Measurements from ENCODE around the gene RABEP2. TPM values are rescaled to one million over a fixed set of nuclear protein-coding genes. Genes with fewer than 3 reads are reported as not detected.

Gene RABEP2
- total RNA-seq, 1 experiment from 2014 or later: 17.5 TPM

DNA sequence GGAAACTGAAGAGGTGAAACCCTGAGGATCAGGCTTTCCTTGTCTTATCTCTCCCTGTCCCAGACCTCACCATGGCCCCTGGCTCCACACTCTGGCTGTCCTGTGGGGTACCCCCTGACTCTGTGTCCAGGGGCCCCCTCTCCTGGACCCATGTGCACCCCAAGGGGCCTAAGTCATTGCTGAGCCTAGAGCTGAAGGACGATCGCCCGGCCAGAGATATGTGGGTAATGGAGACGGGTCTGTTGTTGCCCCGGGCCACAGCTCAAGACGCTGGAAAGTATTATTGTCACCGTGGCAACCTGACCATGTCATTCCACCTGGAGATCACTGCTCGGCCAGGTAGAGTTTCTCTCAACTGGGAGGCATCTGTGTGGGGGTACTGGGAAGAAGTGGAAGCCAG is 8.1 kb upstream of the RABEP2 start:
- Histone ChIP-seq H3K4ac (ENCODE audit: low read depth, low read length) (no peak overlapping the region), H4K20me1 (ENCODE audit: control insufficient read depth, insufficient read depth, insufficient read length) (no peaks in the 10 kb centered on the region), H2BK12ac (ENCODE audit: insufficient read length, low read depth, low read length) (no peak overlapping the region), H3K56ac (ENCODE audit: insufficient read length, low read depth, low read length) (no peak overlapping the region), H4K5ac (ENCODE audit: insufficient read length, low read depth, low read length) (no peak overlapping the region), H2BK120ac (ENCODE audit: low read depth, low read length, poor library complexity, severe bottlenecking) (no peak overlapping the region), H2AFZ (ENCODE audit: low read length) (no peak overlapping the region), H3K79me2 (ENCODE audit: insufficient read depth, low read length) (no peaks in the 10 kb centered on the region), H3K4me1 (ENCODE audit: insufficient read depth, low read length) (no peaks in the 10 kb centered on the region), H2BK5ac (ENCODE audit: insufficient read length, low read length) (no peak overlapping the region), H4K91ac (ENCODE audit: insufficient read length, low read depth, low read length) (no peak overlapping the region), H3K4me2 (ENCODE audit: insufficient read depth, insufficient read length, low read length) (no peak overlapping the region), H2AK5ac (ENCODE audit: insufficient read length, low read length) (no peak overlapping the region), H3K18ac (ENCODE audit: insufficient read length, low read depth, low read length) (no peak overlapping the region), H2BK15ac (ENCODE audit: low read depth, low read length) (no peak overlapping the region), H3T11ph (ENCODE audit: low read length) (no peak overlapping the region), H2BK20ac (ENCODE audit: low read depth, low read length, poor library complexity, severe bottlenecking) (no peak overlapping the region), H3K23ac (ENCODE audit: insufficient read length, low read depth, low read length) (no peak overlapping the region), H3K27ac (ENCODE audit: insufficient read length, low read depth, low read length) (no peak overlapping the region), H4K8ac (replicated peaks; ENCODE audit: insufficient read length, low read depth, low read length) (no peak overlapping the region), H3K9me3 (ENCODE audit: control insufficient read depth, low read depth, low read length) (no peaks in the 10 kb centered on the region), H3K14ac (ENCODE audit: insufficient read depth, low read length) (no peak overlapping the region), H3K79me1 (ENCODE audit: insufficient read depth, low read depth, low read length, poor library complexity, severe bottlenecking) (no peaks in the 10 kb centered on the region), H3K27me3 (ENCODE audit: insufficient read depth, low read length) (no peaks in the 10 kb centered on the region), H3K23me2 (ENCODE audit: insufficient read length, low read depth, low read length, poor library complexity, severe bottlenecking) (peaks cover 5% of the 10 kb centered on the region), H3K9ac (ENCODE audit: extremely low read depth, insufficient read length, low read length) (no peak overlapping the region)
- TF ChIP-seq, protein P1, sequence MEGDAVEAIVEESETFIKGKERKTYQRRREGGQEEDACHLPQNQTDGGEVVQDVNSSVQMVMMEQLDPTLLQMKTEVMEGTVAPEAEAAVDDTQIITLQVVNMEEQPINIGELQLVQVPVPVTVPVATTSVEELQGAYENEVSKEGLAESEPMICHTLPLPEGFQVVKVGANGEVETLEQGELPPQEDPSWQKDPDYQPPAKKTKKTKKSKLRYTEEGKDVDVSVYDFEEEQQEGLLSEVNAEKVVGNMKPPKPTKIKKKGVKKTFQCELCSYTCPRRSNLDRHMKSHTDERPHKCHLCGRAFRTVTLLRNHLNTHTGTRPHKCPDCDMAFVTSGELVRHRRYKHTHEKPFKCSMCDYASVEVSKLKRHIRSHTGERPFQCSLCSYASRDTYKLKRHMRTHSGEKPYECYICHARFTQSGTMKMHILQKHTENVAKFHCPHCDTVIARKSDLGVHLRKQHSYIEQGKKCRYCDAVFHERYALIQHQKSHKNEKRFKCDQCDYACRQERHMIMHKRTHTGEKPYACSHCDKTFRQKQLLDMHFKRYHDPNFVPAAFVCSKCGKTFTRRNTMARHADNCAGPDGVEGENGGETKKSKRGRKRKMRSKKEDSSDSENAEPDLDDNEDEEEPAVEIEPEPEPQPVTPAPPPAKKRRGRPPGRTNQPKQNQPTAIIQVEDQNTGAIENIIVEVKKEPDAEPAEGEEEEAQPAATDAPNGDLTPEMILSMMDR (conservative IDR thresholded peaks at IDR 0.05): no peak
- Mint-ChIP-seq H3K4me1 (peaks cover 11 to 12% of the 10 kb centered on the region in 2 experiments), H3K36me3 (ENCODE audit: insufficient read depth in 1 of 3, low read depth in 3 of 3) (no peaks in the 10 kb centered on the region; a peak in 1 of 7 replicates), H3K27me3 (ENCODE audit: low read depth) (peaks cover 12% of the 10 kb centered on the region), H3K9me3 (no peaks in the 10 kb centered on the region), H3K27ac (no peak overlapping the region), H3K4me3 (no peak overlapping the region)
- WGBS (ENCODE audit: extremely low coverage, insufficient read length, low lambda C conversion rate): no CpG with 5 or more reads among the region's 8 CpGs
- no peak for DNase-seq
